Activated naive CD8-positive, alpha-beta T cell (primary cell): ENCODE measurements around the gene AFF4.
"Not testable (repeated sequence)": the region's sequence is repeated elsewhere in the genome, so short reads cannot be mapped to it uniquely, and the experiment has no call there.

ENCODE experiments used
- H3K27ac Mint-ChIP-seq: one replicate; pipeline ENCODE4 v1.8.0; 2021; ENCODE audit warnings: mixed read lengths
- H3K27me3 Mint-ChIP-seq: one replicate; pipeline ENCODE4 v1.8.0; 2021; ENCODE audit warnings: mixed read lengths
- H3K36me3 Mint-ChIP-seq: one replicate; pipeline ENCODE4 v1.8.0; 2021; ENCODE audit warnings: mixed read lengths
- H3K4me1 Mint-ChIP-seq: one replicate; pipeline ENCODE4 v1.8.0; 2021; ENCODE audit warnings: low read depth, mixed read lengths
- H3K4me3 Mint-ChIP-seq: one replicate; pipeline ENCODE4 v1.8.0; 2021; ENCODE audit warnings: mild to moderate bottlenecking, mixed read lengths
- H3K9me3 Mint-ChIP-seq: one replicate; pipeline ENCODE4 v1.8.0; 2021; ENCODE audit warnings: low read depth, mixed read lengths

The AFF4 gene

GRCh38 chr5:132963171-132964104 lies at the start of gene AFF4:
AFF4 (minus strand) TSS chr5:132963634; CDS start chr5:132937189, 26,445 bp downstream.
- H3K4me1 Mint-ChIP-seq = peaks cover 37% of the 10 kb centered on the region
- H3K4me3 Mint-ChIP-seq = peak within 1 kb of the TSS; percentile 91
- no peaks in the 10 kb centered on the region for H3K27me3 Mint-ChIP-seq
- H3K27ac Mint-ChIP-seq = peak within 1 kb of the TSS; percentile 89
- H3K9me3 Mint-ChIP-seq = no peaks in the 10 kb centered on the region
- peaks cover 2% of the 10 kb centered on the region for H3K36me3 Mint-ChIP-seq

- H3K4me3 Mint-ChIP-seq, H3K27ac Mint-ChIP-seq, H3K36me3 Mint-ChIP-seq, H3K27me3 Mint-ChIP-seq, H3K4me1 Mint-ChIP-seq, H3K9me3 Mint-ChIP-seq: not testable (repeated sequence)
Measured at GRCh38 chr5:133008455-133008854, 45.0 kb upstream of the AFF4 start.

- no peaks in the 10 kb centered on the region for H3K27me3 Mint-ChIP-seq
- H3K9me3 Mint-ChIP-seq = no peaks in the 10 kb centered on the region
- H3K36me3 Mint-ChIP-seq = peaks cover 7% of the 10 kb centered on the region
- no peak overlapping the region for H3K27ac Mint-ChIP-seq
- no peak overlapping the region for H3K4me3 Mint-ChIP-seq
- no peaks in the 10 kb centered on the region for H3K4me1 Mint-ChIP-seq
Measured at GRCh38 chr5:133006653-133007052, 43.2 kb upstream of the AFF4 start.

GRCh38 chr5:132999246-132999645 lies 35.8 kb upstream of the AFF4 start:
- no peaks in the 10 kb centered on the region for H3K9me3 Mint-ChIP-seq
- H3K4me3 Mint-ChIP-seq = no peak overlapping the region
- peaks cover 4% of the 10 kb centered on the region for H3K36me3 Mint-ChIP-seq
- no peak overlapping the region for H3K27ac Mint-ChIP-seq
- H3K27me3 Mint-ChIP-seq = no peaks in the 10 kb centered on the region
- H3K4me1 Mint-ChIP-seq = no peaks in the 10 kb centered on the region

GRCh38 chr5:132998556-132998955 lies 35.1 kb upstream of the AFF4 start:
- Mint-ChIP-seq H3K27ac (no peak overlapping the region), H3K4me3 (no peak overlapping the region), H3K27me3 (no peaks in the 10 kb centered on the region), H3K36me3 (peaks cover 4% of the 10 kb centered on the region), H3K4me1 (no peaks in the 10 kb centered on the region), H3K9me3 (no peaks in the 10 kb centered on the region)

GRCh38 chr5:132996307-132996706 lies 32.9 kb upstream of the AFF4 start:
- peaks cover 3% of the 10 kb centered on the region for H3K36me3 Mint-ChIP-seq
- H3K9me3 Mint-ChIP-seq = no peaks in the 10 kb centered on the region
- H3K4me3 Mint-ChIP-seq = no peak overlapping the region
- no peaks in the 10 kb centered on the region for H3K4me1 Mint-ChIP-seq
- H3K27me3 Mint-ChIP-seq = no peaks in the 10 kb centered on the region
- H3K27ac Mint-ChIP-seq = no peak overlapping the region

GRCh38 chr5:132987531-132988408 lies 24.3 kb upstream of the AFF4 start:
- Mint-ChIP-seq H3K27me3 (peaks cover 1% of the 10 kb centered on the region), H3K36me3 (no peaks in the 10 kb centered on the region), H3K27ac (no peak overlapping the region), H3K4me1 (no peaks in the 10 kb centered on the region), H3K9me3 (no peaks in the 10 kb centered on the region), H3K4me3 (no peak overlapping the region)

- not testable (repeated sequence) for H3K4me3 Mint-ChIP-seq, H3K27ac Mint-ChIP-seq, H3K4me1 Mint-ChIP-seq, H3K36me3 Mint-ChIP-seq, H3K27me3 Mint-ChIP-seq, H3K9me3 Mint-ChIP-seq
Measured at GRCh38 chr5:132982971-132983370, 19.5 kb upstream of the AFF4 start.

GRCh38 chr5:132981288-132981687 lies 17.9 kb upstream of the AFF4 start:
- H3K4me3 Mint-ChIP-seq = no peak overlapping the region
- H3K36me3 Mint-ChIP-seq = peaks cover 5% of the 10 kb centered on the region
- no peak overlapping the region for H3K27ac Mint-ChIP-seq
- H3K4me1 Mint-ChIP-seq = no peaks in the 10 kb centered on the region
- H3K9me3 Mint-ChIP-seq = peaks cover 4% of the 10 kb centered on the region
- peaks cover 1% of the 10 kb centered on the region for H3K27me3 Mint-ChIP-seq

- H3K36me3 Mint-ChIP-seq = peaks cover 5% of the 10 kb centered on the region
Measured at GRCh38 chr5:132979976-132980375, 16.5 kb upstream of the AFF4 start.

GRCh38 chr5:132979367-132979940 lies 16.0 kb upstream of the AFF4 start:
- Mint-ChIP-seq H3K9me3 (peaks cover 4% of the 10 kb centered on the region), H3K36me3 (peaks cover 5% of the 10 kb centered on the region), H3K27me3 (no peaks in the 10 kb centered on the region), H3K4me3 (no peak overlapping the region), H3K4me1 (no peaks in the 10 kb centered on the region), H3K27ac (no peak overlapping the region)

More at GRCh38 chr5:132979976-132980375, 16.5 kb upstream of the AFF4 start:
- Mint-ChIP-seq H3K4me1 (no peaks in the 10 kb centered on the region), H3K27me3 (peaks cover 1% of the 10 kb centered on the region), H3K27ac (no peak overlapping the region), H3K4me3 (no peak overlapping the region), H3K9me3 (peaks cover 4% of the 10 kb centered on the region)

- Mint-ChIP-seq H3K4me3 (no peak overlapping the region), H3K9me3 (peaks cover 4% of the 10 kb centered on the region), H3K36me3 (peaks cover 5% of the 10 kb centered on the region), H3K27me3 (no peaks in the 10 kb centered on the region), H3K4me1 (no peaks in the 10 kb centered on the region), H3K27ac (no peak overlapping the region)
Measured at GRCh38 chr5:132976852-132977251, 13.4 kb upstream of the AFF4 start.

GRCh38 chr5:132972436-132972828 lies 9.0 kb upstream of the AFF4 start:
- H3K36me3 Mint-ChIP-seq, H3K27me3 Mint-ChIP-seq, H3K27ac Mint-ChIP-seq, H3K9me3 Mint-ChIP-seq, H3K4me3 Mint-ChIP-seq, H3K4me1 Mint-ChIP-seq: not testable (repeated sequence)

GRCh38 chr5:132971483-132972435 lies 8.3 kb upstream of the AFF4 start:
- Mint-ChIP-seq H3K4me1 (no peaks in the 10 kb centered on the region), H3K27ac (no peak overlapping the region), H3K4me3 (no peak overlapping the region), H3K36me3 (peaks cover 2% of the 10 kb centered on the region), H3K27me3 (no peaks in the 10 kb centered on the region), H3K9me3 (no peaks in the 10 kb centered on the region)
